Activated CD8-positive, alpha-beta T cell treated with anti-CD3 and anti-CD28 coated beads for 36 hours (primary cell): ENCODE data around the gene IFI27L2. TPM values are rescaled to one million over a fixed set of nuclear protein-coding genes. Genes with fewer than 3 reads are reported as not detected.
"Not testable (repeated sequence)": the region's sequence is repeated elsewhere in the genome, so short reads cannot be mapped to it uniquely, and the experiment has no call there.

ENCODE experiments used
- ATAC-seq: fragments of 200-7000 bp; cut with Tn5 transposase; one replicate; pipeline ENCODE4 v1.10.0; 2021; ENCODE audit warnings: mild to moderate bottlenecking, moderate library complexity
- CTCF ChIA-PET: fragments of 350-600 bp; sonication (Branson Sonifier 250); formaldehyde crosslinking; loops from one replicate; lab custom pipeline; 2021; ENCODE audit warnings: antibody characterized with exemption; lab: Charles Lee
- POLR2A ChIA-PET: fragments of 350-600 bp; sonication (Branson Sonifier 250); formaldehyde crosslinking; loops from one replicate; lab custom pipeline; 2021; ENCODE audit warnings: antibody characterized with exemption; lab: Charles Lee
- DNase-seq: peaks from one replicate; pipeline ENCODE4 v3.0.0-alpha.2; 2020
- H3K27ac Mint-ChIP-seq: one replicate; pipeline ENCODE4 v1.8.0; 2021; ENCODE audit warnings: mild to moderate bottlenecking, mixed read lengths
- H3K27me3 Mint-ChIP-seq: one replicate; pipeline ENCODE4 v1.8.0; 2021; ENCODE audit warnings: mixed read lengths
- H3K36me3 Mint-ChIP-seq: one replicate; pipeline ENCODE4 v1.8.0; 2021; ENCODE audit warnings: low read depth, mixed read lengths
- H3K4me1 Mint-ChIP-seq: one replicate; pipeline ENCODE4 v1.8.0; 2021; ENCODE audit warnings: low read depth, mixed read lengths
- H3K4me3 Mint-ChIP-seq: one replicate; pipeline ENCODE4 v1.8.0; 2021; ENCODE audit warnings: mild to moderate bottlenecking, moderate library complexity, mixed read lengths
- H3K9me3 Mint-ChIP-seq: one replicate; pipeline ENCODE4 v1.8.0; 2021; ENCODE audit warnings: mixed read lengths
- CTCF ChIP-seq: fragments of 200-600 bp; IDR thresholded peaks from one replicate; pipeline ENCODE4 v1.8.0; 2022; ENCODE audit warnings: antibody characterized with exemption, mild to moderate bottlenecking
- intact Hi-C: fragments of 100-400 bp; cut with micrococcal nuclease; formaldehyde crosslinking; loops from one replicate; pipeline ENCODE4 v1.10.0; 2022
- total RNA-seq, 2 experiments: library from RNA; stranded (reverse); gene quantifications; one replicate each; pipeline ENCODE4 v1.2.3, GENCODE V29; 2021

The IFI27L2 gene
- total RNA-seq, 2 experiments from 2014 or later, result 43.0 to 44.5 TPM

DNA sequence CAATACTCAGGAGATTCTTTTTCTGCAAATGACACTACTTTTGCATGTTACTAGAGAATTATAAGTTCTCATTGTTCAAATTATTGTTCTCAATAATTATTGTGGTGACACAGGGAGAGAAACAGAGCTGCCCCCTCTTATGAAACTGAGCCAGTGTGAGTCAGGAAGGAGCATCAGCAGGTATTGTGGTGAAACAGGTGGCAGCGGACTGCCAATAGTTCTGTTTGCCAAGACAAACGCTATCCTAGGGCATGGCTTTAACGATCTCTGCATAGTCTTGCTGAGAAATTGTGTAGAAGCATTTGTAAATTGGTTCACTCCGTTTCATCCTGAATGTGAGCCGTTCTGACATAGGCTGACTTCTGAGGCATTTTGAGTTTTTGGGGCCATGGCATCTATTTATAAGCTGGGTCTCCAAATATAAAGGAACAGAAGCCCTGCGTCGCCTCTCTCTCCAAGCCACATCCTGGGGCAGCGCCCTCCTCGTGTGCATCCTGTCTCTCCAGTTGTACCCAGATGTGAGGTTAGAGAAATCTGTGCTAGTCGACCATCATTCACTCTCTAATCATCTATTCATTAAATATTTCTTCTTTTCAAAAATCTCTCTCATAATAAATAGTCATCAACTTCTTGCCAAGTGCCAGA lies 29.0 kb upstream of the IFI27L2 start:
- peaks cover 31% of the 10 kb centered on the region for H3K4me1 Mint-ChIP-seq
- ChIA-PET POLR2A (interaction anchor here (0.6 kb wide), 1 partner anchor 610 kb away, joined by 3 read pairs; no protein-coding TSS in a partner anchor), CTCF (interaction anchor here (1.0 to 3.3 kb wide), 3 partner anchors 22 to 24 kb away, joined by 3 to 14 read pairs (median 4); no protein-coding TSS in a partner anchor)
- H3K27ac Mint-ChIP-seq, result no peak overlapping the region
- H3K36me3 Mint-ChIP-seq, result no peaks in the 10 kb centered on the region
- H3K4me3 Mint-ChIP-seq, result no peak overlapping the region
- peak; percentile 81 for ATAC-seq
- H3K27me3 Mint-ChIP-seq, result peaks cover 6% of the 10 kb centered on the region
- DNase-seq, result peak; percentile 47
- intact Hi-C loops, result no loop called here
- no peak for TF ChIP-seq CTCF
- H3K9me3 Mint-ChIP-seq, result no peaks in the 10 kb centered on the region

DNA sequence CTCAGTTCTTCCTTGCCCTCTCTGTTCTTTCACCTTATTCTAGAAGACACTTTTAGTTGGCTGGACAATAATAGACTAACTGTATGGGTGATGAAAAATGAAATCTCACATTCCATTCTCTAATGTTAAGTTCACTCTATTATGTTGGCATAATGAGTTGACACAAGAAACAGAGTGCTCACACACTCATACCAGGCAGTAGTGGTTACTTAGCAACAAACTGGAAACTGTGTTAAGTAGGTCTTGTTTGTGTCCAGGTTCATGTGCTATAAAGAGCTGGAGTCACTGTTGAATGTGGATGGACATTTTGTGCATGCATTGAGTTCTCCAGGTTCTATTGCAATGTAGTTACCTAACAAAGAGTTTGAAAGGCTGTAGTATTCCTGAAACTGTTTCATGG lies 27.8 kb upstream of the IFI27L2 start:
- H3K36me3 Mint-ChIP-seq, result no peaks in the 10 kb centered on the region
- CTCF ChIA-PET, result interaction anchor here (1.0 to 3.3 kb wide), 2 partner anchors 21 to 23 kb away, joined by 4 to 14 read pairs; no protein-coding TSS in a partner anchor
- H3K4me1 Mint-ChIP-seq, result peaks cover 28% of the 10 kb centered on the region
- H3K27ac Mint-ChIP-seq, result no peak overlapping the region
- TF ChIP-seq CTCF, result no peak
- POLR2A ChIA-PET, result no interaction called here
- intact Hi-C loops, result no loop called here
- peaks cover 7% of the 10 kb centered on the region for H3K27me3 Mint-ChIP-seq
- H3K9me3 Mint-ChIP-seq, result no peaks in the 10 kb centered on the region
- H3K4me3 Mint-ChIP-seq, result no peak overlapping the region
- DNase-seq, result no peak
- no peak for ATAC-seq

DNA sequence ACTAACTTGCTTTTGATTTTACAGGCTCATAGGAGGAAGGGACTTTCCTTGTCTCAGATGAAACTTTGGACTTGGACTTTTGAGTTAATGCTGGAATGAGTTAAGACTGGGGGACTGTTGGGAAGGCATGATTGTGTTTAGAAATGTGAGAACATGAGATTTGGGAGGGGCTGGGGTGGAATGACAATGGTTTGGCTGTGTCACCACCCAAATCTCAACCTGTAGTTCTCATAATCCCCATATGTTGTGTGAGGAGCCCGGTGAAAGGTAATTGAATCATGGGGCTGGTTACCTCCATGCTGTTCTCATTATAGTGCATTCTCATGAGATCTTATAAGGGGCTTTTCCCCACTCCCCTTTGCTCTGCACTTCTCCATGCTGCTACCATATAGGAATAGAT lies 26.7 kb upstream of the IFI27L2 start:
- POLR2A ChIA-PET, H3K36me3 Mint-ChIP-seq, H3K27ac Mint-ChIP-seq, H3K9me3 Mint-ChIP-seq, DNase-seq, ATAC-seq, H3K4me3 Mint-ChIP-seq, intact Hi-C loops, H3K27me3 Mint-ChIP-seq: not testable (repeated sequence)
- H3K4me1 Mint-ChIP-seq, result peaks cover 19% of the 10 kb centered on the region
- CTCF ChIA-PET, result interaction anchor here (3.3 kb wide), 1 partner anchor 20 kb away, joined by 14 read pairs; no protein-coding TSS in a partner anchor

- Mint-ChIP-seq H3K4me1 (peaks cover 12% of the 10 kb centered on the region), H3K27me3 (peaks cover 9% of the 10 kb centered on the region), H3K36me3 (no peaks in the 10 kb centered on the region), H3K4me3 (no peak overlapping the region), H3K9me3 (no peaks in the 10 kb centered on the region), H3K27ac (no peak overlapping the region)
- ChIA-PET POLR2A (no interaction called here), CTCF (interaction anchor here (1.0 to 1.6 kb wide), 2 partner anchors 11 to 17 kb away, joined by 4 to 7 read pairs; no protein-coding TSS in a partner anchor)
- ATAC-seq (no peak), DNase-seq (no peak)
- intact Hi-C loops, result no loop called here
- TF ChIP-seq CTCF, result no peak
Observed at GRCh38 chr14:94153750-94154342, 24.4 kb upstream of the IFI27L2 start.

DNA sequence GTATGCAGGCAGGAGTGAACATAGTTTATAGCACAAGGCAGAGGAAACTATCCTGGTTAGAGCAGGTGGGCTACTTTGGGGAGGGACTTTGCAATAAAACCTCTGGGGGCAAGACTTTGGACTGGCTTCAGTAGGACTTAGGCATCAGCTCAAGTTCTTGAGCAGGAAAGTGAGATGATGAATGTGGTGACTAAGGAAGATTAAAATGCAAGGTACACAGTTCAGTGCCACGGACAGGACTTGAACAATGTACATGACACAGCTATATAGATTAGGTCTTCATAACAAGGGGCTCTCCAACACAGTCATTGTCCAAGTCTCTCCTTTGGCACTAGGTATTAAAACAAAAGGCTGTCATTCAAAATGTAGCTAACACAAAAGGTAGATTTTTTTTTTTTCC lies 23.3 kb upstream of the IFI27L2 start:
- ChIA-PET CTCF (interaction anchor here (0.7 to 1.6 kb wide), 3 partner anchors 10 to 20 kb away, joined by 4 to 5 read pairs (median 4); no protein-coding TSS in a partner anchor), POLR2A (no interaction called here)
- Mint-ChIP-seq H3K27me3 (peaks cover 9% of the 10 kb centered on the region), H3K9me3 (no peaks in the 10 kb centered on the region), H3K4me1 (peaks cover 2% of the 10 kb centered on the region), H3K27ac (no peak overlapping the region), H3K36me3 (no peaks in the 10 kb centered on the region), H3K4me3 (no peak overlapping the region)
- DNase-seq (no peak), ATAC-seq (no peak)
- no peak for TF ChIP-seq CTCF
- intact Hi-C loops, result no loop called here
